Skin epidermis (tissue), 12 donors: Measurements from ENCODE around the gene CDH16.
A peak's percentile ranks its signal among the peaks of the same experiment; 100 is the strongest.
"Not testable (repeated sequence)": the region's sequence is repeated elsewhere in the genome, so short reads cannot be mapped to it uniquely, and the experiment has no call there.

Source experiments
- H3K27ac ChIP-seq, 21 experiments: fragments of 200-600 bp; sonication (generic) in 11 of 21; one replicate each; pipeline ENCODE4 v1.5.0; 2020; ENCODE audit warnings: mild to moderate bottlenecking in 3 of 21, inconsistent platforms in 2 of 21, moderate library complexity in 2 of 21
- H3K4me3 ChIP-seq, 7 experiments: fragments of 200-600 bp; sonication (generic) in 2 of 7; one replicate each; pipeline ENCODE4 v1.5.0; 2020; ENCODE audit warnings: inconsistent platforms in 2 of 7, mild to moderate bottlenecking in 2 of 7, moderate library complexity in 1 of 7

Gene CDH16

DNA sequence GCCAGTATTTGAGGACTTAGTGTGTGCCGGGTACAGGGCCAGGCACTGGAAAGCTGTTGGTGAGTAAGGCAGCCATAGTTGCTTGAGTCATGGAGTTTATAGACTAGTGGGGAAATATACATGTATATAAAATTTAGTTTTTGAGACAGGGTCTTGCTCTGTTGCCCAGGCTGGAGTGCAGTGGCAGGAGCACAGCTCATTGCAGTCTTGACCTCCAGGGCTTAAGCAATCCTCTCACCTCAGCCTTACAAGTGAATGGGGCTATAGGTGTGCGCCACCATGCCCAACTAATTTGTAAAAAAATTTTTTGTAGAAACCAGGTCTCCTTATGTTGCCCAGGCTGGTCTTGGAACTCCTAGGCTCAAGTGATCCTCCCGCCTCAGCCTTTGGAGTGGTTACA lies 36.0 kb downstream of the CDH16 start:
- H3K4me3 ChIP-seq, result no peak overlapping the region
- H3K27ac ChIP-seq, result no peak overlapping the region

DNA sequence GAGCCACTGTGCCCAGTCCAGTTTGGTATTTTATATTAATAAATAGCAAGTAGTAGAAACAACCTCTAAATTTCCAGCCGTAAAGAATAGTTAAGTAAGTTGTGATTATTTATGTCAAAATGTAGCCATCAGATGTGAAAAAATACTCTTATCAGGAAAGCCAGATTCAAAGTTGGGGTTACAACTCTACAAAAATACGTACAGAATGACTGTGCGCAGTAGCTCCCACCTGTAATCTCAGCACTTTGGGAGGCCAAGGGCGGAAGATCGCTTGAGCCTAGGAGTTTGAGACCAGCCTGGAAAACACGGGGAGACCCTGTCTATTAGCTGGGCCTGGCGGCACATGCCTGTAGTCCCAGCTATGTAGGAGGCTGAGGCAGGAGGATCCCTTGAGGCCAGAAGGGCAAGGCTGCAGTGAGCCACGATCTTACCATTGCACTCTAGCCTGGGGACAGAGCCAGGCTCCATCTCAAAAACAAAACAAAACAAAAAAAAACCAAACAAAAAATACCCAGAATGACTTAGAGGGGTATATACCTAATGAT lies 36.6 kb downstream of the CDH16 start:
- no peak overlapping the region for H3K27ac ChIP-seq
- no peak overlapping the region for H3K4me3 ChIP-seq

DNA sequence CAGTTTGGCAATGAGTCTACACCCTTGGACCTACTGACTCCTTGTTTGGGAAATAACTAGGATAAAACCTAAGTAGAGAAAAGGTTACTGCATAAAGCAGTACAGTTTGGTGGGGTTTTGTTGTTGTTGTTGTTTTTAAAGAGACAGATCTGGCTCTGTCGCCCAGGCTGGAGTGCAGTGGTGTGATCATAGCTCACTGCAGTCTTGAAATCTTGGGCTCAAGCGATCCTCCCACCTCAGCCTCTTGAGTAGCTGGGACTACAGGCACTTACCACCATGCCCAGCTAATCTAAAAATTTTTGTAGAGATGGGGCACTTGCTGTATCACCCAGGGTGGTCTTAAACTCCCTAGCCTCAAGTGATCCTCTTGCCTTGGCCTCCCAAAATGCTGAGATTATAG lies 37.1 kb downstream of the CDH16 start:
- H3K4me3 ChIP-seq, result peak overlapping the region in 1 of 7 experiments; percentile 72
- H3K27ac ChIP-seq, result peak overlapping the region in 1 of 21 experiments; percentile 18

DNA sequence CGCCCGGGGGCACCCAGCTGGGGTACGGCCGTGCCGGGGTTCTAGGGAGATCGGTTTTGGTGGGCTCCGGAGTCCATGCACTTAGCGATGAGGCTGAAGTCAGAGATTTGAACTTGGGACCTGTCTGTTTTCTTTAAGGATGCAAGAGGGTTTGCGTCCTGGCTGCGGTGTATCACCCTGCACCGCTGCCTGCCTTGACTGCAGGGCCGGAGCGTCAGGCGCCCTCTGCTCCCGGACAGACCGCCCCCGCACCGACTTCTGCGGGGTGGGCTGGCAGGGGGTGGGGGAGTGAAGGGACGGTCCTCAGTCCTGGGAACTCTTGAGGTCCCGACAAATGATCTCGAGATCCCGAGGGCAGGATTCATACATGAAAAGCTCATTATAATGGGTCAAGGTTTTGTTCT lies 37.7 kb downstream of the CDH16 start:
- peak overlapping the region; percentile 59 to 95 (median 72) for H3K4me3 ChIP-seq
- H3K27ac ChIP-seq, result peak overlapping the region in 17 of 21 experiments; percentile 9 to 79 (median 64)

DNA sequence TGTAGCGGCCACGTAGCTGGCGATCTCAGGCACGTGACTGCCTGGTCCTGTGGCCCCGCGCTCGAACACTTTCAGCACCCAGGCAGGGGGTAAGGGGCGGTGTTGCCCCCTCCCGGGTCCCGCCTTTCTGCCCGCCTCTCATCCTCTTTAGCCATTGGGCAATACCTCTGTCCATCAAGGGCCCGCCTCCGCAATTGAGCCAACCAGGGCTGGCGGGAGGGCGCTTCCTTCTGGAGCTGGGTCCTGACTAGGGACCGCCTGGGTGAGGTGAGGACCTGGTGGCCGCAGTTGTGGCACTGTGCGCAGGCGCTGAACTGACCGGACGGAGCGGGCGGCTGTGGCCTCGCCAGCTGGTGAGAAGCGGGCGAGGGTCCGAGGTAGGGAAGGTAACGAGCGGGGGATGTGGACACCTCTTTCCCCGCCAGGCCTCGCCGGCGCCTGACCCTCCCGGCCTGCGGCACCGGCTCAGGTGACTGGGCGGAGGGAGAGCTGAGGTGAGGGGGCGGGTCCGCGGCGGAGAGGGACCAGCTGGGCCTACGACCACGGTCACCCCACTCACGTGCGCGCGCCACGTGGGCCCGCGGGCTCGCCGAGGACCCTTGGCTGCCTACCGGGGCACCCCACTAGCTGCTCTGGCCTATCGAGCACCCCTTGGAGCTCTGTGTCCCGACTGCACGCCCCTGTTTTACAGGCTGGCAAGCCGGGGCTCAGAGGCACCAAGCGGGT lies 38.2 kb downstream of the CDH16 start, which contains the start of gene PDP2:
PDP2 (plus strand) TSS at position 228 of the 726 bp plus-strand sequence. CDS start 3,770 bp downstream, outside the sequence.
- Histone ChIP-seq H3K27ac (peak within 1 kb of the TSS in 17 of 21 experiments; percentile 18 to 79 (median 64)), H3K4me3 (peak within 1 kb of the TSS; percentile 59 to 95 (median 72))

DNA sequence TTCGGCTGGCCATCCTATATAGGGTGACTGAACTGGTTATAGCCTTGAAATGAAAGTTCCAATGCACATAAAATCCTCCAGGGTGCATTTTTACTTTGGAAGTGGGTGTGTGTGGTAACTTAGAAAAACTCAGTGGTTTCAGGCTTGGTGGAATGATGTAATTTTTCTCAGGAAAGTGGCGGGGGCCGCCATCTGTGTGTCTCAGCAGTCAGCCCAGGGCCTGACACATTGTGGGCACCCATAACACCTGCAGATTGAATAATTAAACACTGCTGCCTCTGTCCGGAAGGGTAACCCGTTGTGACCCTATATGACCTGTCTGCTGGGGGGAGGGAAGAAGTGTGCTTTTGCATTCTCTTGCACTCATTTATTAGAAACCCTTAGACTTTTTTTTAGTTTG lies 40.6 kb downstream of the CDH16 start:
- H3K4me3 ChIP-seq, result no peak overlapping the region
- no peak overlapping the region for H3K27ac ChIP-seq

DNA sequence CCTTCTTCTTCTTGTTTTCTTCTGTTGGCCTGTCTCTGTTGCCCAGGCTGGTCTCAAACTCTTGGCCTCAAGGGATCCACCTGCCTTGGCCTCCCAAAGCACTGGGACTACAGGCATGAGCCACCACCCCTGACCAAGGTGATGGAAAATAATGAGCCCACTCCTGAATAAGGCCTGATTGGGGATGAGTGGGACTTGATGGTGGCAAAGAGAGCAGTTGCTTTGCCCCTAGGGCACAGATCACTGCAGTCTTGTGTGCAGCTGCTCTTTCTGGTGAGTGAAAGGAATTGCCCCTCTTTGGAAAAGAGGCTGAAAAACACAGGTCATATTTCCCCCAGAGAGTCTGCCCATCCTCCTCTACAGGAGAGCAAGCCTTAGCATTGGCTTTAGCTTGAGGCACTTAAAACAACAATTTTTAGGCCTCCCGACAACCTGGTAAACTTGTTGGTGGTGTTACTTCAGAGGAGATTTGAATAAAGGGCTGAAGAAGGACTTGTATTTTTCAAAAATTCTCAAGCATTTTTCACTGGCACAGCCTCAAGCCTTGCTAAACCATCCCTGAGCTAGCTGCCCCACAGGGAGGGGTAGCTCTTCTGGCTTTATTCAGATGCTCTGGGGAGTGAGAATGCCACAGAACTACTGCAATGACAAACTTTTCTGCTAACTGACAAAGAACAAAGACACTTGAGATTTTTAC lies 44.5 kb downstream of the CDH16 start:
- H3K4me3 ChIP-seq, result no peak overlapping the region
- peak overlapping the region in 5 of 21 experiments; percentile 3 to 78 (median 56) for H3K27ac ChIP-seq

DNA sequence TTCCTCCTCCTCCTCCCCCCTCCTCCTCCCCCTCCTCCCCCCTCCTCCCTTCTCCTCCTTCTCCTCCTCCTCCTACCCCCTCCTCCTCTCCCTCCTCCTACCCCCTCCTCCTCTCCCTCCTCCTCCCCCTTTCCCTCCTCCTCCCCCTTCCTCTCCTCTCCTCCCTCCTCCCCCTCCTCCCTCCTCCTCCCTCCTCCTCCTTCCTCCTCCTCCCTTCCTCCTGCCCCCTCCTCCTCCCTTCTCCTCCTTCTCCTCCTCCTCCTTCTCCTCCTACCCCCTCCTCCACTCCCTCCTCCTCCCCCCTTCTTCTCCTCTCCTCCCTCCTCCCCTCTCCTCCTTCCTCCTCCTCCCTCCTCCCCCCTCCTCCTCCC lies 45.0 kb downstream of the CDH16 start:
- H3K27ac ChIP-seq, result peak overlapping the region in 4 of 21 experiments; percentile 37 to 81 (median 68)
- no peak overlapping the region for H3K4me3 ChIP-seq

DNA sequence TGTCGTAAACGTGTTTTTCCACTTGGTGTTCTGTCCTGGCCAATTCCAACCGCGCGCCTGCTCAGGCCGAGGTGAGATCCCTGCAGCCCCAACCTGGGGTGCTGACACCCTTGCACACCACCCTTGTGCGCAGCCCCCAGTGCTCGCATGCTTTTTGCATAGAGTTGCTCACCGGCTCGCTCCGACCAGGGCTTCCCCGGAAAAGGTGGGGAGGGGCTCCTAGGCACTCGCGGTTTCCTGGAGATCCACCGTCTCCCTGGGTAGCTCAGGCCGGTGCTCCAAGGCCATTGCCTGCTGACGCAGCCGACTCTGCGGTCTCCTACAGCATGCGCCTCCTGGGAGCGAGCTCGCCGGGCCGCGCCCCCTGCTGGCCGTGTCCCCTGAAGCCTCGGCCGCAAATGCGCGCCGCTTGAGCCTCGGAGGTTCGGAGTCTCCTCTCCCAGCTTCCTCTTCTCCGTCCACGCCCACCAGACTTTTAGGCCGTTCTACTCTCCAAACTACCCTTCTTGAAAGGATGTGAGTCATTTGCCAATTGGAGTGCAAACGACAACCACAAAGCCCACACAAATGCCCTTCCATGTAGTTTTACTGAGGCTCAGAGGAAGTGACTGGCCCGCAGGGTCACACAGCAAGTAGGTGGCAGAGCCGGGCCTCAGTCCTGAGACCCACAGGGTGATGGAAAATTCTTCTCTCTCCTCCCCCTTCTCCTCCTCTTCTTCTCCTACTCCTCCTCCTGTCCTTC lies 45.6 kb downstream of the CDH16 start:
- Histone ChIP-seq H3K27ac (peak overlapping the region in 9 of 21 experiments; percentile 4 to 81 (median 54)), H3K4me3 (peak overlapping the region in 6 of 7 experiments; percentile 5 to 34 (median 21))

DNA sequence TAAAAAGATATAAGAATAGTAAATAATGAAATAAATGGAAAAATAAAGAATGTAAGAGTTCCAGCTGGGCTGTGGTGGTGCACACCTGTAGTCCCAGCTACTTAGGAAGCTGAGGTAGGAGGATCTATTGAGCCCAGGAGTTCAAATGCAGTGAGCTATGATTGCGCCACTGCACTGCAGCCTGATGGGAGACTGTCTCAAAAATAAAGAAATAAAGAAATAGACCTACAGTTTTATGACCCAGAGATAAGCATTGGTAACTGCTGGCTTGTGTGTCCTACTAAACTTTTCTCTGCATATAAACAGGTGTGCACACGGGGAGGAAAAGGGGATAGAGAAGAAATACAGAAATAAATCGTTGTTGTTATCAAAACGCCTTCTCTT lies 46.1 kb downstream of the CDH16 start:
- peak overlapping the region in 5 of 7 experiments; percentile 5 to 34 (median 22) for H3K4me3 ChIP-seq

DNA sequence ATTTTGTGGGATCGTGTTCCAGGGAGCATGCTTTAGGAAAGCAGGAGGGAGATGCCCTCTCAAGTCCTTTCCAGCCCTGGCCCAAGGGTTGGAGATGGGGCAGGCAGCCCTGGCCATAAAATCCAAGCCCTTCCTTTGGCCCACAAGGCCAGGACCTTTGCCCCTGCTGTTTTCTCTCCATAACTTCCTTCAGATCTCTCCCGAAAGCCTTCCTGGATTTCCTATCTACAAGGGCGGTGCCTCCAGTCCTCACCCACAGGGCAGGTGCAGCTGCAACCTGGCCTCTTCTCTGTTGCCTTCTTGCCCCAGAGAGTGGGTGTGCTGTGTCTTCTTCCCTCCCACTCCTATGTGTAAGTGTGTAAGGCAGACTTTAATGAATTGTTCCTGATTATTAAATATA lies 46.8 kb downstream of the CDH16 start:
- no peak overlapping the region for H3K27ac ChIP-seq
- no peak overlapping the region for H3K4me3 ChIP-seq

More for the DNA sequence above, 46.1 kb downstream of the CDH16 start:
- H3K27ac ChIP-seq, result peak overlapping the region in 5 of 21 experiments; percentile 22 to 81 (median 58)

DNA sequence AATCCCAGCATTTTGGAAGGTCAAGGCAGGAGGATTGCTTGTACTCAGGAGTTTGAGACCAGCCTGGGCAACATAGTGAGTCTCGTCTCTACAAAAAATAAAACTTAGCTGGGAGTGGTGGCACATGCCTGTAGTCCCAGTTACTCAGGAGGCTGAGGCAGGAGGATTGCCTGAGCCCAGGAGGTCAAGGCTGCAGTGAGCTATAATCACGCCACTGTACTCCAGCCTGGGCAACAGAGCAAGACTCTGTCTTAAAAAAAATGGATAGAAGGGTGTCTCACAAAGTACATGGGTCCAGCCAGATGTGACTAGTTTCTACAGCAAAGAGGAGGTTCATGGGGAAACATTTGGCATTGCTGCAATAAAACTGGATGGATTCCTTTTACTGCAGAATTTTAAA lies 47.3 kb downstream of the CDH16 start:
- H3K4me3 ChIP-seq, H3K27ac ChIP-seq: not testable (repeated sequence)

DNA sequence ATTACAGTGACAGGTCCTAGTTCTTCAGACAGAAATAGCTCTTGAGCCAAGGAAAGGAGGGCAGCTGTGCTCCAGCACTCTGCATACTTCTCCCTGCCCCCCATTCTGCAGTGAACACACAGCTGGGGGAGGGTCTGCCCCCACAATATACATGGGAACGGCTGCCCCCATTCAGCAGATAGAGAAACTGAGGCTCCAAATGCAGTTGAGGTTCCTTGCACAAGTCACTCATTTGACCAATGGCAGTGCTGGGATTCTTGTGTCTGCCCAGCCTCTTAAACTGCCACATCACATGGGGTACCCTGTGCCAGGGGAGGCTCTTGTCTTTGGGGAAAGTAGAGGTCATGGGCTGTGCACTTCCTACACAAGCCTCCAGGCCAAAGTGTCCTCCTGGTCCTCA lies 49.3 kb downstream of the CDH16 start:
- Histone ChIP-seq H3K27ac (no peak overlapping the region), H3K4me3 (no peak overlapping the region)

DNA sequence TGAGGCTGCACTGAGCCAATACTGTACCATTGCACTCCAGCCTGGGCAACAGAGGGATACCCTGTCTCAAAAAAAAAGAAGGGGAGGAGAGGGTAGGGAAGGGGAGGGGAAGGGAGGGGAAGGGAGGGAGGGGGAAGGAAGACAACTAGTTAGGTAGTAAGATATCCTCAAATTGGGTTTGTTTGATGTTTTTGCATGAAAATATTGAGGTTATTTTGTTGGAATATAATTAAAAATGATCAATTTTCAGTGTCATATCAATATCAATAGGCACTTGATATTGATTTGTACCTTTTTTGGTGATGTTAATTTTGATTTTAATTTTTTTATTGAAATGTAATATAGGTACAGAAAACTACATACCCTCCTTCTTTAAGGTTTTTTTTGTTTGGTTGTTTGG lies 55.0 kb downstream of the CDH16 start:
- H3K27ac ChIP-seq, result no peak overlapping the region
- H3K4me3 ChIP-seq, result no peak overlapping the region

DNA sequence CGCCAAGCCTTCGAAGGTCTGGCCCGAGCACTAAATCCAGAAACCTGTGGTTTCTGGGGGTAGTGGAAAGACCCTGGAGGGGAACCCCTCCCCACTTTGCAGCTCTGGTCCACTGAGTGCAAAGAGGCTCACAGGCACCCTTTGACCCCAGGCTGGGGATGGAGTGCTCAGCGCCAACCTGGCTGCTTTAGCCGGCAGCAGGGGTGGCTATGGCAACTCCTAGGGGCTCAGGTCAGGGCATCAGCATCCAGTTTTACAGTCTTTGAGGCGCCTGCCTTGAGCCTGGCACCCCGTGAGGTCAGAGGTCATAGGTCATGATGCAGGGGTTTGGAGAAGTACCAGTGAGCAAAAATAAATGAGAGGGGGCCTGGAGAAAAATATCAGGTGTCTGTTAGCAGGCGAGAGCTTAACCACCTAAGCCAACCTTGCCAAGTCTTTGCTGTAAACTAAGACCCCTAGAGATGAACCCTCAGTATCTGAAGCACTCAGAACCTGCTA lies 56.6 kb downstream of the CDH16 start:
- Histone ChIP-seq H3K27ac (no peak overlapping the region), H3K4me3 (no peak overlapping the region)

DNA sequence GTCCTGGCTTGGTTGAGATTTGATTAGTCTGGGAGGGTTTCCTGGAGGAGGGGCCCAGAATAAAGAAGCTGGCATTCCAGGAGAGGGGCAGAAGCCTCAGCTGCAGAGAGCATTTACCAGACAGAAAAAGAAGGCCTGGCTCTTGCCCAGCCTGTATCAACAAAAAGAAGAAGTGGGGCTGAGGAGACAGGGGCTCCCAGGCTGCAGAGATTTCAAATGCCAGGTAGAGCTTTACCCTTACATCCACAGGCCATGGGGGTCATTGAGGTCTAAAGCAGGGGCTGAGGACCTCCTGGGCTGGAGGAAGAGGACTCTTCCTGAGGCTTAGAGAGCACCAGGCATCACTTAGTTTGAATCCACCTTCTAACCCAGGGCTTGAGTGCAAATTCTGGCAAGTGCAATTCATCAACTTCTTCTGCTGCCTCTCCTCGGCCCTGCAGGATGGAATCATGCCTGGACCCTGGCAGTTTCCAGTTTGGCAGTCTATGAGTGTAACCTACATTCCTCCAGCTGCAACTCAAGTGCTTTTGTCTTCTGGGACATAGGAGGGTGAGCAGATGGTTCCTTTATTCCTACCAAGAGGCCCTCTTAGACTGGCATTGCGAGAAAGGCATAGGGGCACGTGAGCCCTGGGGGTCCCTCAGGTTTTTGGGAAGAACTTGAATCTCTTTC lies 59.2 kb downstream of the CDH16 start:
- Histone ChIP-seq H3K4me3 (no peak overlapping the region), H3K27ac (no peak overlapping the region)

DNA sequence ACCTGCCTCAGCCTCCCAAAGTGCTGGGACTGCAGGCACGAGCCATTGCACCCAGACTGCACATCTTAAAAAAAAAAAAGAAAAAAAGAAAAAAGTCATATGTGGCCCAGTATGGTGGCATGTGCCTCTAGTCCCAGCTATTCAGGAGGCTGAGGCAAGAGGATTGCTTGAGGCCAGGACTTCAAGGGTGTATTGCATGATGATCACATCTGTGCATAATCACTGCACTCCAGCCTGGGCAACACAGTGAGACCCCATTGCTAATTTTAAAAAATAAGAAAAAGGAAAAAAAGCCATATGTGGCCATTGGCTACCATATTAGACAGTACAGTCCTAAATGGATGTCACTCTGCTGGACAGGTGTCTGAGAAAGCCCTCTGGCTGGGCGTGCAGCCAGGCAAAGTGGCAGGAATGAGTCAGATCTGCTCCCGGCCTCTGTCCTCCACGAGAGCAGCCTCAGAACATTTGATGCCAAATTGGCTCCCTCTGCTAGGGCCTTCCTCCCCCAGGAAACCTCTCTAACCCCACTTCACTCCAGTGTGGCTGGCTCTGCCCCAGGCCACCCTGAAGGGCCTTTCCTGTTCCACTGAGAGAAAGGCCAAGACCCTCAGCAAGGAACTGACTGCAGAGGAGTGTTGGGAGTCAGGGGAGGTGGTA lies 59.8 kb downstream of the CDH16 start:
- Histone ChIP-seq H3K4me3 (no peak overlapping the region), H3K27ac (no peak overlapping the region)
